ENCODE measurements around the gene NUDT15.
"Not testable (repeated sequence)": the region's sequence is repeated elsewhere in the genome, so short reads cannot be mapped to it uniquely, and the experiment has no call there.

The NUDT15 gene

GRCh38 chr13:48042894-48043293 is 5.4 kb downstream of the NUDT15 start:
- H3K9me3 ChIP-seq (ENCODE audit: insufficient read depth, low read depth, low read length): 0 out of 2 replicates have a peak, but pooled peaks cover 2% of the 10 kb centered on the region
- H3K27me3 ChIP-seq (ENCODE audit: insufficient read depth, low read length): no peaks in the 10 kb centered on the region
- no peak overlapping the region for H3K9ac ChIP-seq (ENCODE audit: low read depth, low read length)
- no peak overlapping the region for H3K27ac ChIP-seq (ENCODE audit: low read depth, low read length)
- no peak overlapping the region for H3K4me3 ChIP-seq (ENCODE audit: low read length)
- WGBS: 95% methylated on average over 2 of the region's 2 CpGs
- H3K36me3 ChIP-seq (ENCODE audit: insufficient read depth, low read length): peaks cover 79% of the 10 kb centered on the region
- peaks cover 9% of the 10 kb centered on the region; the same call in 1 of the 2 replicates for H3K4me1 ChIP-seq (ENCODE audit: insufficient read depth, low read length)

- Histone ChIP-seq H3K36me3 (ENCODE audit: insufficient read depth, low read length) (peaks cover 89% of the 10 kb centered on the region), H3K9me3 (ENCODE audit: insufficient read depth, low read depth, low read length) (0 out of 2 replicates have a peak, but pooled peaks cover 2% of the 10 kb centered on the region), H3K9ac (ENCODE audit: low read depth, low read length) (no peak overlapping the region), H3K27ac (ENCODE audit: low read depth, low read length) (no peak overlapping the region), H3K4me1 (ENCODE audit: insufficient read depth, low read length) (peaks cover 3% of the 10 kb centered on the region; the same call in 1 of the 2 replicates), H3K27me3 (ENCODE audit: insufficient read depth, low read length) (no peaks in the 10 kb centered on the region), H3K4me3 (ENCODE audit: low read length) (no peak overlapping the region)
Measured at GRCh38 chr13:48043789-48044503, 6.4 kb downstream of the NUDT15 start.

- Histone ChIP-seq H3K27ac (ENCODE audit: low read depth, low read length) (no peak overlapping the region), H3K4me3 (ENCODE audit: low read length) (no peak overlapping the region), H3K9me3 (ENCODE audit: insufficient read depth, low read depth, low read length) (peaks cover under 1% of the 10 kb centered on the region; the same call in 1 of the 2 replicates), H3K9ac (ENCODE audit: low read depth, low read length) (no peak overlapping the region), H3K27me3 (ENCODE audit: insufficient read depth, low read length) (no peaks in the 10 kb centered on the region), H3K36me3 (ENCODE audit: insufficient read depth, low read length) (peaks cover 86% of the 10 kb centered on the region), H3K4me1 (ENCODE audit: insufficient read depth, low read length) (no peaks in the 10 kb centered on the region)
- WGBS: 94% methylated on average over 3 of the region's 3 CpGs
Measured at GRCh38 chr13:48050550-48050949, 13.0 kb downstream of the NUDT15 start.

GRCh38 chr13:48054601-48055000 is 17.1 kb downstream of the NUDT15 start:
- no peaks in the 10 kb centered on the region for H3K27me3 ChIP-seq (ENCODE audit: insufficient read depth, low read length)
- no peak overlapping the region for H3K9ac ChIP-seq (ENCODE audit: low read depth, low read length)
- peaks cover 52% of the 10 kb centered on the region for H3K36me3 ChIP-seq (ENCODE audit: insufficient read depth, low read length)
- H3K4me3 ChIP-seq (ENCODE audit: low read length): no peak overlapping the region
- H3K9me3 ChIP-seq (ENCODE audit: insufficient read depth, low read depth, low read length): peaks cover 8% of the 10 kb centered on the region
- 86% methylated on average over 6 of the region's 6 CpGs for WGBS
- H3K4me1 ChIP-seq (ENCODE audit: insufficient read depth, low read length): no peaks in the 10 kb centered on the region
- H3K27ac ChIP-seq (ENCODE audit: low read depth, low read length): no peak overlapping the region

GRCh38 chr13:48055712-48056111 is 18.2 kb downstream of the NUDT15 start:
- Histone ChIP-seq H3K9ac (ENCODE audit: low read depth, low read length) (no peak overlapping the region), H3K36me3 (ENCODE audit: insufficient read depth, low read length) (peaks cover 44% of the 10 kb centered on the region), H3K4me1 (ENCODE audit: insufficient read depth, low read length) (no peaks in the 10 kb centered on the region), H3K27me3 (ENCODE audit: insufficient read depth, low read length) (no peaks in the 10 kb centered on the region), H3K27ac (ENCODE audit: low read depth, low read length) (no peak overlapping the region), H3K9me3 (ENCODE audit: insufficient read depth, low read depth, low read length) (peaks cover 8% of the 10 kb centered on the region), H3K4me3 (ENCODE audit: low read length) (no peak overlapping the region)
- WGBS: 99% methylated on average over 5 of the region's 5 CpGs

- not testable (repeated sequence) for H3K4me3 ChIP-seq (ENCODE audit: low read length); H3K9ac ChIP-seq (ENCODE audit: low read depth, low read length); H3K27ac ChIP-seq (ENCODE audit: low read depth, low read length); H3K4me1 ChIP-seq (ENCODE audit: insufficient read depth, low read length); H3K27me3 ChIP-seq (ENCODE audit: insufficient read depth, low read length); H3K9me3 ChIP-seq (ENCODE audit: insufficient read depth, low read depth, low read length)
- peaks cover 26% of the 10 kb centered on the region for H3K36me3 ChIP-seq (ENCODE audit: insufficient read depth, low read length)
- 95% methylated on average over 6 of the region's 6 CpGs for WGBS
Measured at GRCh38 chr13:48058536-48058935, 21.0 kb downstream of the NUDT15 start.

GRCh38 chr13:48059951-48060350 is 22.4 kb downstream of the NUDT15 start:
- H3K4me3 ChIP-seq (ENCODE audit: low read length); H3K27me3 ChIP-seq (ENCODE audit: insufficient read depth, low read length); H3K9me3 ChIP-seq (ENCODE audit: insufficient read depth, low read depth, low read length); H3K9ac ChIP-seq (ENCODE audit: low read depth, low read length); H3K27ac ChIP-seq (ENCODE audit: low read depth, low read length); H3K4me1 ChIP-seq (ENCODE audit: insufficient read depth, low read length): not testable (repeated sequence)
- WGBS: 65% methylated on average over 5 of the region's 5 CpGs
- peaks cover 22% of the 10 kb centered on the region for H3K36me3 ChIP-seq (ENCODE audit: insufficient read depth, low read length)

- Histone ChIP-seq H3K27me3 (ENCODE audit: insufficient read depth, low read length) (no peaks in the 10 kb centered on the region), H3K4me3 (ENCODE audit: low read length) (no peak overlapping the region), H3K27ac (ENCODE audit: low read depth, low read length) (no peak overlapping the region), H3K9ac (ENCODE audit: low read depth, low read length) (no peak overlapping the region), H3K4me1 (ENCODE audit: insufficient read depth, low read length) (no peaks in the 10 kb centered on the region), H3K9me3 (ENCODE audit: insufficient read depth, low read depth, low read length) (peaks cover 63% of the 10 kb centered on the region), H3K36me3 (ENCODE audit: insufficient read depth, low read length) (peaks cover 77% of the 10 kb centered on the region)
- WGBS: 99% methylated on average over 3 of the region's 3 CpGs
Measured at GRCh38 chr13:48066310-48066989, 28.9 kb downstream of the NUDT15 start.

GRCh38 chr13:48068036-48068435 is 30.5 kb downstream of the NUDT15 start:
- peaks cover 88% of the 10 kb centered on the region for H3K36me3 ChIP-seq (ENCODE audit: insufficient read depth, low read length)
- no peaks in the 10 kb centered on the region for H3K27me3 ChIP-seq (ENCODE audit: insufficient read depth, low read length)
- H3K4me3 ChIP-seq (ENCODE audit: low read length): peak overlapping the region; percentile 11; the same call in 1 of the 2 replicates
- no peaks in the 10 kb centered on the region for H3K4me1 ChIP-seq (ENCODE audit: insufficient read depth, low read length)
- no peak overlapping the region for H3K9ac ChIP-seq (ENCODE audit: low read depth, low read length)
- H3K9me3 ChIP-seq (ENCODE audit: insufficient read depth, low read depth, low read length): peaks cover 79% of the 10 kb centered on the region
- H3K27ac ChIP-seq (ENCODE audit: low read depth, low read length): no peak overlapping the region

- WGBS: 100% methylated on average over 2 of the region's 2 CpGs
- no peak overlapping the region for H3K27ac ChIP-seq (ENCODE audit: low read depth, low read length)
- H3K4me1 ChIP-seq (ENCODE audit: insufficient read depth, low read length): no peaks in the 10 kb centered on the region
- H3K9ac ChIP-seq (ENCODE audit: low read depth, low read length): no peak overlapping the region
- H3K4me3 ChIP-seq (ENCODE audit: low read length): peak overlapping the region; percentile 20
- peaks cover 88% of the 10 kb centered on the region for H3K9me3 ChIP-seq (ENCODE audit: insufficient read depth, low read depth, low read length)
- no peaks in the 10 kb centered on the region for H3K27me3 ChIP-seq (ENCODE audit: insufficient read depth, low read length)
- peaks cover 94% of the 10 kb centered on the region for H3K36me3 ChIP-seq (ENCODE audit: insufficient read depth, low read length)
Measured at GRCh38 chr13:48068952-48069351, 31.4 kb downstream of the NUDT15 start.

- no peaks in the 10 kb centered on the region for H3K4me1 ChIP-seq (ENCODE audit: insufficient read depth, low read length)
- peaks cover 95% of the 10 kb centered on the region for H3K9me3 ChIP-seq (ENCODE audit: insufficient read depth, low read depth, low read length)
- WGBS: 89% methylated on average over 1 of the region's 1 CpG
- peaks cover 100% of the 10 kb centered on the region for H3K36me3 ChIP-seq (ENCODE audit: insufficient read depth, low read length)
- H3K4me3 ChIP-seq (ENCODE audit: low read length): no peak overlapping the region
- H3K27me3 ChIP-seq (ENCODE audit: insufficient read depth, low read length): no peaks in the 10 kb centered on the region
- H3K27ac ChIP-seq (ENCODE audit: low read depth, low read length): no peak overlapping the region
- no peak overlapping the region for H3K9ac ChIP-seq (ENCODE audit: low read depth, low read length)
Measured at GRCh38 chr13:48069573-48069972, 32.0 kb downstream of the NUDT15 start.

Measured in HUES64 (cell line).